ENCODE results near the gene KDM4C.
A peak's percentile ranks its signal among the peaks of the same experiment; 100 is the strongest.

KDM4C gene

GRCh38 chr9:6845128-6845826 lies 87.5 kb downstream of the KDM4C start:
- Mint-ChIP-seq H3K4me1 (ENCODE audit: low read depth) (peaks cover 14% of the 10 kb centered on the region), H3K36me3 (peaks cover 17% of the 10 kb centered on the region), H3K4me3 (no peak overlapping the region), H3K27me3 (no peaks in the 10 kb centered on the region), H3K9me3 (ENCODE audit: low read depth) (no peaks in the 10 kb centered on the region), H3K27ac (no peak overlapping the region)

- Mint-ChIP-seq H3K36me3 (peaks cover 17% of the 10 kb centered on the region), H3K4me1 (ENCODE audit: low read depth) (peaks cover 9% of the 10 kb centered on the region), H3K9me3 (ENCODE audit: low read depth) (no peaks in the 10 kb centered on the region), H3K4me3 (no peak overlapping the region), H3K27me3 (no peaks in the 10 kb centered on the region), H3K27ac (no peak overlapping the region)
These were observed 88.1 kb downstream of the KDM4C start for GRCh38 chr9:6845880-6846279.

GRCh38 chr9:6852243-6852963 lies 94.6 kb downstream of the KDM4C start:
- no peaks in the 10 kb centered on the region for H3K9me3 Mint-ChIP-seq (ENCODE audit: low read depth)
- peaks cover 21% of the 10 kb centered on the region for H3K36me3 Mint-ChIP-seq
- H3K4me1 Mint-ChIP-seq (ENCODE audit: low read depth), result peaks cover 2% of the 10 kb centered on the region
- no peaks in the 10 kb centered on the region for H3K27me3 Mint-ChIP-seq
- H3K4me3 Mint-ChIP-seq, result no peak overlapping the region
- H3K27ac Mint-ChIP-seq, result no peak overlapping the region

- Mint-ChIP-seq H3K4me3 (no peak overlapping the region), H3K9me3 (ENCODE audit: low read depth) (no peaks in the 10 kb centered on the region), H3K27me3 (no peaks in the 10 kb centered on the region), H3K27ac (no peak overlapping the region), H3K4me1 (ENCODE audit: low read depth) (peaks cover 4% of the 10 kb centered on the region), H3K36me3 (peaks cover 9% of the 10 kb centered on the region)
These were observed 98.1 kb downstream of the KDM4C start for GRCh38 chr9:6855860-6856259.

GRCh38 chr9:6864102-6864501 lies 106.3 kb downstream of the KDM4C start:
- no peaks in the 10 kb centered on the region for H3K9me3 Mint-ChIP-seq (ENCODE audit: low read depth)
- no peak overlapping the region for H3K27ac Mint-ChIP-seq
- H3K27me3 Mint-ChIP-seq, result no peaks in the 10 kb centered on the region
- peaks cover 23% of the 10 kb centered on the region for H3K36me3 Mint-ChIP-seq
- H3K4me1 Mint-ChIP-seq (ENCODE audit: low read depth), result peaks cover 25% of the 10 kb centered on the region
- H3K4me3 Mint-ChIP-seq, result no peak overlapping the region

GRCh38 chr9:6869081-6869948 lies 111.5 kb downstream of the KDM4C start:
- Mint-ChIP-seq H3K4me1 (ENCODE audit: low read depth) (peaks cover 60% of the 10 kb centered on the region), H3K36me3 (peaks cover 24% of the 10 kb centered on the region), H3K27me3 (no peaks in the 10 kb centered on the region), H3K4me3 (no peak overlapping the region), H3K27ac (no peak overlapping the region), H3K9me3 (ENCODE audit: low read depth) (no peaks in the 10 kb centered on the region)

- H3K4me3 Mint-ChIP-seq, result no peak overlapping the region
- H3K4me1 Mint-ChIP-seq (ENCODE audit: low read depth), result peaks cover 69% of the 10 kb centered on the region
- peak overlapping the region; percentile 14 for H3K27ac Mint-ChIP-seq
- peaks cover 22% of the 10 kb centered on the region for H3K36me3 Mint-ChIP-seq
- H3K9me3 Mint-ChIP-seq (ENCODE audit: low read depth), result no peaks in the 10 kb centered on the region
- H3K27me3 Mint-ChIP-seq, result no peaks in the 10 kb centered on the region
These were observed 112.4 kb downstream of the KDM4C start for GRCh38 chr9:6870149-6870548.

GRCh38 chr9:6870650-6871477 lies 113.1 kb downstream of the KDM4C start:
- no peak overlapping the region for H3K4me3 Mint-ChIP-seq
- H3K27ac Mint-ChIP-seq, result no peak overlapping the region
- H3K4me1 Mint-ChIP-seq (ENCODE audit: low read depth), result peaks cover 75% of the 10 kb centered on the region
- H3K36me3 Mint-ChIP-seq, result peaks cover 19% of the 10 kb centered on the region
- H3K9me3 Mint-ChIP-seq (ENCODE audit: low read depth), result no peaks in the 10 kb centered on the region
- no peaks in the 10 kb centered on the region for H3K27me3 Mint-ChIP-seq

GRCh38 chr9:6873857-6874256 lies 116.1 kb downstream of the KDM4C start:
- Mint-ChIP-seq H3K36me3 (peaks cover 17% of the 10 kb centered on the region), H3K4me1 (ENCODE audit: low read depth) (peaks cover 71% of the 10 kb centered on the region), H3K9me3 (ENCODE audit: low read depth) (no peaks in the 10 kb centered on the region), H3K27me3 (no peaks in the 10 kb centered on the region), H3K4me3 (peak overlapping the region; percentile 46), H3K27ac (peak overlapping the region; percentile 77)

- peaks cover 55% of the 10 kb centered on the region for H3K4me1 Mint-ChIP-seq (ENCODE audit: low read depth)
- H3K4me3 Mint-ChIP-seq, result no peak overlapping the region
- peak overlapping the region; percentile 14 for H3K27ac Mint-ChIP-seq
- H3K27me3 Mint-ChIP-seq, result no peaks in the 10 kb centered on the region
- H3K36me3 Mint-ChIP-seq, result peaks cover 15% of the 10 kb centered on the region
- H3K9me3 Mint-ChIP-seq (ENCODE audit: low read depth), result no peaks in the 10 kb centered on the region
These were observed 118.6 kb downstream of the KDM4C start for GRCh38 chr9:6876195-6876894.

- H3K4me1 Mint-ChIP-seq (ENCODE audit: low read depth), result peaks cover 44% of the 10 kb centered on the region
- peaks cover 19% of the 10 kb centered on the region for H3K36me3 Mint-ChIP-seq
- H3K27ac Mint-ChIP-seq, result no peak overlapping the region
- H3K4me3 Mint-ChIP-seq, result no peak overlapping the region
- H3K9me3 Mint-ChIP-seq (ENCODE audit: low read depth), result no peaks in the 10 kb centered on the region
- no peaks in the 10 kb centered on the region for H3K27me3 Mint-ChIP-seq
These were observed 119.9 kb downstream of the KDM4C start for GRCh38 chr9:6877671-6878161.

- Mint-ChIP-seq H3K4me3 (no peak overlapping the region), H3K27ac (no peak overlapping the region), H3K36me3 (peaks cover 21% of the 10 kb centered on the region), H3K9me3 (ENCODE audit: low read depth) (no peaks in the 10 kb centered on the region), H3K4me1 (ENCODE audit: low read depth) (peaks cover 32% of the 10 kb centered on the region), H3K27me3 (no peaks in the 10 kb centered on the region)
These were observed 122.9 kb downstream of the KDM4C start for GRCh38 chr9:6880626-6881025.

- no peaks in the 10 kb centered on the region for H3K9me3 Mint-ChIP-seq (ENCODE audit: low read depth)
- H3K27me3 Mint-ChIP-seq, result no peaks in the 10 kb centered on the region
- no peak overlapping the region for H3K4me3 Mint-ChIP-seq
- H3K36me3 Mint-ChIP-seq, result peaks cover 30% of the 10 kb centered on the region
- no peak overlapping the region for H3K27ac Mint-ChIP-seq
- H3K4me1 Mint-ChIP-seq (ENCODE audit: low read depth), result peaks cover 19% of the 10 kb centered on the region
These were observed 126.3 kb downstream of the KDM4C start for GRCh38 chr9:6884101-6884500.

GRCh38 chr9:6884990-6885389 lies 127.2 kb downstream of the KDM4C start:
- Mint-ChIP-seq H3K4me3 (no peak overlapping the region), H3K36me3 (peaks cover 32% of the 10 kb centered on the region), H3K27me3 (no peaks in the 10 kb centered on the region), H3K9me3 (ENCODE audit: low read depth) (no peaks in the 10 kb centered on the region), H3K27ac (peak overlapping the region; percentile 18), H3K4me1 (ENCODE audit: low read depth) (peaks cover 19% of the 10 kb centered on the region)

Measured in activated naive CD8-positive, alpha-beta T cell (primary cell).